GM21423 (cell line): Measurements from ENCODE around the gene CSTB.

Experiments used
- ATAC-seq: cut with Tn5 transposase; IDR thresholded peaks from one replicate; pipeline ENCODE4 v1.9.1; 2021; ENCODE audit warnings: mild to moderate bottlenecking, moderate library complexity; ENCODE audit not compliant: unreplicated experiment

CSTB gene

GRCh38 chr21:43793243-43793642 lies 17.1 kb upstream of the CSTB start:
- ATAC-seq: no peak

DNA sequence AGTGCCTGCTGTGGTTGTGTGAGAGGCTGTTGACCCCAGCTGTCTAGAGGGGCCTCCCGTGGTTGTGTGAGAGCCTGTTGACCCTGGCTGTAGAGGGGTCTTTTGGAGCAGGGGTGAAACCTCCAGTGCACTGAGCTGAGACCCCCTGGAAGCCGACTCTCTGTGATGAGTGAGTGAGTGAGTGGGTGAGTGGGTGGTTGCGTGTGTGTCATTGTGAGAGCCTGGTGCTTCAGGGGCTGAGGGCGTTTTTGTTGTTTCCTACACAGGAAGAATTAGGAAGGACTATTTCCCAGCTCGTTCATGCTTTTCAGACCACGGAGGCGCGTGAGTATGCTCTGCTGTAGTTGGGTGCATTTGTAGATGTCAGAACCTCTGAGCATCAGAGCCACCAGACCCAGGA lies 16.3 kb upstream of the CSTB start:
- no peak for ATAC-seq

DNA sequence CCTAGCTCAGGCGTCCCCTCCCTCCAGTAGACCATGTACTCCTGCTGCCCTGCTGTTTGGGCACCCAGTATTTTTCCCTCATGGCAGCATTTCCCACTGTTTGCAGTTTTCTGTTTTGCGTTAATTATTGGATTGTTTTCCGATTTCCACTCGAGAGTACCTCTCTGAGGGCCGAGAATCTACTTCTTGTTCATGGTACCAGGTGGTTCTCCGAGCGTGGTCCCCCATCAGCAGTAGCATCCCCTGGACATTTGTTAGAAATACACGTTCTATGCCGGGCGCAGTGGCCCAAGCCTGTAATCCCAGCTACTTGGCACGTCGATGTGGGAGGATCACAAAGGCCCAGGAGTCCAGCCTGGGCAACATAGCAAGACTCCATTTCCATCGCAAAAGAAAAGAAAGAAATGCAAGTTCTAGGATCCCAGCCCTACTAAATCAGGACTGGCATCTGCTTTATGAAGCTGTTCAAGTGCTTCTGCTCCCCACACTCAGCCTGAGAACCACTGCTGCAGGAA lies 14.0 kb upstream of the CSTB start:
- ATAC-seq: no peak

GRCh38 chr21:43789276-43790009 lies 13.3 kb upstream of the CSTB start, which contains the start of gene RRP1:
RRP1 (plus strand) TSS chr21:43789577; CDS start chr21:43789630, 53 bp downstream.
- peak; percentile 90 for ATAC-seq

DNA sequence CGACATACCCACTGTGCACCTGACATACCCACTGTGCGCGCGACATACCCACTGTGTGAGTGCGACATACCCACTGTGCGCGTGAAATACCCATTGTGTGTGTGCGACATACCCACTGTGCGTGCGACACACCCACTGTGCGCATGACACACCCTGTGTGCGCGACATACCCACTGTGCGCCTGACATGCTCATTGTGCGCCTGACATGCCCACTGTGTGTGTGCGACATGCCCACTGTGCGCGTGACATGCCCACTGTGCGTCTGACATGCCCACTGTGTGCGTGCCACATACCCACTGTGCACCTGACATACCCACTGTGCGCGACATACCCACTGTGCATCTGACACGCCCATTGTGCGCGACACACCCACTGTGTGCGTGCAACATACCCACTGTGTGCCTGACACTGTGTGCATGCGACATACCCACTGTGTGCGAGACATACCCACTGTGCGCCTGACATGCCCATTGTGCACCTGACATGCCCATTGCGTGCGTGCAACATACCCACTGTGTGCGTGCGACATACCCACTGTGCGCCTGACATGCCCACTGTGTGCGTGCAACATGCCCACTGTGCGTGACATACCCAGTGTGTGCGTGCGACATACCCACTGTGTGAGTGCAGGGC lies 10.8 kb upstream of the CSTB start:
- no peak for ATAC-seq

DNA sequence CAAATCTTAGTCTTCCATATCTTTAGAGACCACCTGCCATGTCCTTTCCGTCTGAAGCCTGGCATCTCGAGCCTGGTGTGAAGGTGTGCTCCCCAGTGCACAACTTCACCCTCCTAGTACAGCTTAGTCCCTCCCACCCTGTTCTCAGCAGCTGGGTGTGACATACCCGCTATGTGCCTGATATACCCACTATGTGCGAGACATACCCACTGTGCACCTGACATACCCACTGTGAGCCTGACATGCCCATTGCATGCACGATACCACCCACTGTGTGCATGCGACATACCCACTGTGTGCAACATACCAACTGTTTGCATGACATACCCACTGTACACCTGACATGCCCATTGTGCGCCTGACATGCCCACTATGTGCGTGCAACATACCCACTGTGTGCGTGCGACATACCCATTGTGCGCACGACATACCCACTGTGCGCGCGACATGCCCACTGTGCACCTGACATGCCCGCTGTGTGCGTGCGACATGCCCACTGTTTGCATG lies 10.2 kb upstream of the CSTB start:
- no peak for ATAC-seq

- ATAC-seq: no peak
These were observed 9.0 kb upstream of the CSTB start for GRCh38 chr21:43785134-43785533.

DNA sequence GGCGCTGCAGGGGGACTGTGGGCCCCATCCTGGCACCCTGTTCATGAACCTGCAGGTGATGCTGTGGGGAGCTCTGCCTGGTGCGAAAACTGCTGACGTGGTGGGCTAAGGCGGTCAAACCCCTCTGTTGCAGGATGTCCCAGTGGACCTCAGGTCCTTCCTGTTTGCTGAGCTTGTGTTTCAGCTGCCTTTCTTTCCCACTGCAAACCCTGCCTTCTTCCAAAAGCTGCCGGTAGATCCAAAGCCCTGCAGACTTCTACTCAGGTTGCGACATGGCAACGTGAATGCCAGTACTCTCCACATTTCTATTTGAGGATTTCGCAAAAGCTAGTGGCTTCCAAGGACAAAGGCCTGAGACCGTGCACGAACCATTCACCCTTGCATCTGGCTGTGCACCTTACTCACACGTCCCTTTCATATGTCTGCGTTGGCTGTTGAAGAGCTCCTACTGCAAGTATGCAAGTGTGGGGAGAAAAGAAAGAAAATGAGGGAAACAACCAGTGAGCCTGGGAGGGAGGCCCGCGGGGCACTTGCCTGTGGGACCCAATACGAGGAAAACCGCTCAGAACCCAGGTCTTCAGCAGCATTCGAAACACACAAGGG lies 7.1 kb upstream of the CSTB start:
- no peak for ATAC-seq

DNA sequence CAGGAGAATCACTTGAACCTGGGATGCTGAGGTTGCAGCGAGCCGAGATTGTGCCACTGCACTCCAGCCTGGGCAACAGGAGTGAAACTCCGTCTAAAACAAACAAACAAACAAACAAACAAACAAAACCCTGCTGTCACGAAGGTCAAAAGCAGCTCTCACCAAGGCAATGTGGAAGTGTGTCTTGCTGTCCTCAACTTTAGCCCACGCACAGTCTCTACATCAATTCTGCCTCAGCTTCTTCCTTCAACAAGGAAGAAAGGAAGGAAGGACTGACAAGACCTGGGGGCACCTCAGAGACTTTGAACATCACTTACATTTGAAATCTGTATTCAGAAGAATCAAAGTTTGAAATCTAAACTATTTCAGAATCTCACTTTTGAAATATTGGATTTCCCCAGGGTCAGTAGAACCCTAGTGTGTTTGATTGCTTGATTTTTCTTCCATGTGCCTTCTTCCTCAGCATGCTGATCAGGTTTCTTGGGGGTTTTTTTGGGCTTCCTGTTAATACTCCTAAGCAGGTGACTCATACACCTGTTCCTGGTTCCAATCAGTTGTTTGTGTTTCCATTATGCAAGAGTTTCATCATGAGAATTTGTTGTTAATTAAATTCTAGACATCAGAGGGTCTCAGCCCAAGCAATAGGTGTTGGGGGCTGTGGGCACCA lies 6.5 kb upstream of the CSTB start:
- no peak for ATAC-seq

GRCh38 chr21:43781846-43782245 lies 5.7 kb upstream of the CSTB start:
- ATAC-seq: no peak

GRCh38 chr21:43779660-43780059 lies 3.6 kb upstream of the CSTB start:
- ATAC-seq: no peak

DNA sequence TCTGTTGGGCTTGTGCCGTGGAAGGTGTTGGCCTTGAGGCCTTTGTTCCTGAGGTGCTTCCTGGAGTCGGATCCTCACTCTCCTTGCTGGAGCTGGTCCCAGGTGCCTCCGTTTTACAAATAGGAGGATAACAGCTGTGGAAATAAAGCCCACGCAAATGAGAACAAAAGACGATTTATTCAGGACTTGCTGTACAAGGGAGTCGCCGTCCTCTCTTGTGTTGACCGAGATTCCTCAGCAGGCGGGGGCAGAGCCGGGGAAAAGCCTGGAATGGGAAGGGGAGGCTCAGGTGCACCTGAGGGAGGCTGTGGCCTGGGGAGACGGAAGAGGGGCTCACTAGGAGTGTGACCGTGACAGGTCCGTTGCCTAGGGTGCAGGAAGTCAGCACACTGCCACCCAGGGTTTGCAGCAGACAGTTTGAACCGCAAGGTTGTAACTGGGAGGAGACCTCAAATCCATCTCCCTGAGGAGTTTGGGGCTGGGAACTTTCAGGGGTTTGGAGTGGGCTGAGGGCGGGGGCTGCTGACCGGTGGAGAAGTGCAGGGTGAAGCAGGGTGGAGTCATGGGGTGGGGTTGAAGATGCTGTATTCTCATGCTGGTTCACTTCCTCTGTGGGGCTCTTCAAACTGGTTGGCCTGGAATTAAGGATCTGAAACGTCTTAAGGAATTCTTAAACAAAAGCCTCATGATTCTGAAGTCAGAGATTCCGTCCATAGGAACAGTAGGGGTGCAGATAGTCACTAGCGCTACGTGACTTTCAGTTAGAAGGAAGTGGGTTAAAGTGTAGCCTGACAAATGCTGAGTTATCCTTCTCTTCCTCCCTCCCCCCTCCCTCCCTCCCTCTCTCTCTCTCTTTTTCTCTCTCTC lies 2.6 kb upstream of the CSTB start:
- ATAC-seq: no peak

- ATAC-seq: no peak
These were observed 1.8 kb upstream of the CSTB start for GRCh38 chr21:43777953-43778352.

DNA sequence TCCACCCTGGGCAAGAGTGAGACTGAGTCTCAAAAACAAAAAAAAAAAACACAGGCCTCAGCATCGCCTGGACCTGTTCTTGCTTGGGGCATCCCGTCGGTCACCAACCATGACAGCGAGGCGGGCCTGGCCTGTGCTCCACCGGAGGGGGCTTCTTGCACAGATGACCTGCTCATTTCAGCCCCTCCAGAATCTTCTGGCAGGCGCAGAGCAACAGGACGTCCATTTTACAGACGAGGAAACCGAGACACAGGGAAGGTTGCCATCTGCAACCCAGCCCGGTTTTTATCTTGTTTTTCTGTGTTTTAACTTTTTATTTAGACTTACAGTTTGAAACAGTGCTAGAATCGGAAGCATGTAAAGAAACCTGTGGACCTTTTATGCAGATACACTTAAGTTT lies 918 bp downstream of the CSTB start:
- no peak for ATAC-seq

- no peak for ATAC-seq
These were observed 1.9 kb downstream of the CSTB start for GRCh38 chr21:43774163-43774562.

DNA sequence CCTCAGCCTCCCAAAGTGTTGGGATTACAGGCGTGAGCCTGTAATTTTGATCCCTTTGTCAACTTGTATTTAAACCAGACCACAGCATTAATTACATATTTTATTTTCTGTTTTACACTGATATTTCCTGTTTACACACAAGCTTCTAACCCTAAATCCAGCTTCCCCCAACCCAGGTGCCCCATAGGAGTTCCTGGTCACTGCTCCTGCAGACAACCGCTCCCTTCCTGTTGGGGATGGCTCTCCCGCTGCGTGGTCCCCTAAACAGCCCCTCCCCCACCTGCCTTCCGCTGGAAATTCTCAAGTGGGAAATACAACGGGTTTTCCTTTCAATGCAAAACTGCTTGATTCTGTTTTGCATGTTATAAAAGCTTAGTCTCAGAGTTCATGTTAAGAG lies 3.7 kb downstream of the CSTB start:
- no peak for ATAC-seq

- no peak for ATAC-seq
These were observed 4.2 kb downstream of the CSTB start for GRCh38 chr21:43771698-43772424.

- no peak for ATAC-seq
These were observed 4.9 kb downstream of the CSTB start for GRCh38 chr21:43771199-43771675.

DNA sequence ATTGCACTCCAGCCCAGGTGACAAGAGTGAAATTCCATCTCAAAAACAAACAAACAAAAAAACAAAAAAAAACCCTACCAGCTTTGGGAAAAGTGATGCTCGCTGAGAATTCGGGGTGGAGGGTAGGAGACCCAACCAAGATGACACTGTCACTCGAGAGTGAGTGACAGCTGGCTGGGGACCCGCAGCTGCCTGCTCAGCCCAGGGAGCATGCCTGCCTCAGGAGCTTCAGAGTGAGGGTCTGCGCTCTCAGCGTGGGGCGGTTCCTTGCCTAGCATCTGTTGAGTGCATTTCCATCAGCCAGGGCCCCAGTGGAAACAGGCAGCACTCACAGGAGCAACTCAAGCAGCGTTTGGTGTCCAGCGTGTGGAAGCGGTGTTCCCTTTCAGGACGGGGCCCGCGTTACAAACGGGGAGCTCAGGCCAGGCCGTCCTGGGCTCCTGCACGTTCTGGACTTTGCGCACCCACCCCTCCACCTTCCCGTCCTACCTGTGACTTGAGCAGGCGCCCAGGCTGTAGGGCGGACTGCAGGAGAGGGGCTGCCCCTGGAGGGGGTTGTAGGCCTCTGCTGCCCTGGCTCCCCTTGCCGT lies 5.9 kb downstream of the CSTB start:
- ATAC-seq: no peak
